Activated CD4-positive, alpha-beta T cell treated with anti-CD3 and anti-CD28 coated beads, Interleukin-2, amount 50 U/mL, for 1 hour (primary cell): Measurements from ENCODE around the gene SLC24A4.

Experiments
- DNase-seq: peaks from one replicate; pipeline ENCODE4 v3.0.0-alpha.2; 2020

The SLC24A4 gene

GRCh38 chr14:92484132-92484823, 161.3 kb downstream of the SLC24A4 start:
- no peak for DNase-seq

DNA sequence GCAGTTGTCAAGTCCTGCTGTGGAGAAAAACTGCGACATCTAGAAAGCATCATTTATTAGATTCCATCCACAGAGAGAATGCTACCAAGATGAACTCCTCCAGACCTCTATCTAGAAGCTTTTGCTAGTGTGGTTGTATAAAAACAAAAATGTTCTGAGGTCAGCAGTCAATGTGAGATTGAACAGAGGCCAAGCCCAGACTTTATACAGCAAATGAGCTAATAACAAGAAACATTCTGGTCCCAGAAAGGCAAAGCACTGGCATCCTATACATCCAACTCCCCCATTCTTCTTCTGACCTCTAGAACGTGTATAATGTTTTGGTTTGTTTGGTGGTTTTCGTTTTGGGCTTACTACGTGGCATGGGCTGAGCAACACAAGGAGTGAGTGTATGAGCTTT, 163.9 kb downstream of the SLC24A4 start:
- no peak for DNase-seq

GRCh38 chr14:92487513-92488133, 164.7 kb downstream of the SLC24A4 start:
- no peak for DNase-seq

DNA sequence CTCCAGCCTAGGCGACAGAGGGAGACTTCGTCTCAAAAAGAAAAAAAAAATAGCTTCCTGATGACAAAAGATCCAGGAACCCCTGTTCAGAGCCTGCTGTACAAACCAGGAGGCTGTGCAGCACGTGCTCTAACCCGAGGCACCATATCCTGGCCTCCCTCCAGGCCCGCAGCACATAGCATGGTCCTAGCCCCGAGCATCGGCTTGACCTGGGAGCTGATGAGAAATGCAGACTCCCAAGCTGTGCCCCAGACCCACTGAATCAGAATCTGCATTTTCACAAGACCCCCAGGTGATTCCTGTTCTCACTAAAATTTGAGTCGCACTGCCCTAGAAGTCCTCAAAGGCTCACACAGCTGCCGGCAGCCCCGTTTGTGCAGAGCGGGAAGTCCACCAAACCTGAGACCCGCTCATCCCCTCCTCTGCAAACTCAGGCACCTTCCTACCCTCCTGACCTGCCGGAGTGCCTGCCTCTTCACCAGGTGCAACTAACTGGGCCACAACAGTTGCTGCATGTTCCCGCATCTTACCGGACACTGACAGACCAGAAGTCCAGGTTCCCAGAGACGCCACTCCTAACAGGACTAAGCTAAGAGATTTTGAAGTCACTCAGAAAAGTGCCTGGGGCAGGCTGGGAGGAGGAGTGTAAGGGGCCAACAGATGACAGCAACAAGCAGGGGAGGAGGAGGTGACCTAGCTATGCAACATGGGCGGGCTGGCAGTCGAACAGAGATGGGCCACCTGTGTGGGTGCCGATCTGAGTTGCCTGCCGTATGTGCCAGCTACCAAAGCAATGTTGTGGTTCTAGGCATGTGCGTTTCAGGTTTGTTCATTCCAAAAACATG, 166.7 kb downstream of the SLC24A4 start:
- no peak for DNase-seq

- DNase-seq, result no peak
Measured at GRCh38 chr14:92490239-92490959, 167.4 kb downstream of the SLC24A4 start.

DNA sequence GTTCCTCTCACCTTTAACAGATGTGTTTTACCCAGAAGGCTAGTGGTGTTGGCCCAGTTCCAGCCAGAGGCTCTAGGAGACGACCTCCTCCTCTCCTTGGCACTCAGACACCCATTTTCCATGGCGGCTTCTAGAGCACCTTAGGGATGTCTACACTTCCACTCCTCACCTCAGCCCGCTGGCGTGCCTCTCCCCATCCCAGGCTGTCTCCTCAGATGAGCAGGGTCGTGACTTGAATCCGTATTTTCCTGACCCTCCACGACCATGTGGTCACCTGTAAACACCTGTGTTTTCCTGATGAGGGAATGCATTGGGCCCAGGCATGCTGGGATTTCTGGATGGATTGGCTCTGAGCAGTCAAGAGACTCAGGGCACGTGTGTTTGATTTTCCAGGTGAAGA, 168.8 kb downstream of the SLC24A4 start:
- DNase-seq, result no peak

GRCh38 chr14:92492258-92492657, 169.3 kb downstream of the SLC24A4 start:
- no peak for DNase-seq

GRCh38 chr14:92493024-92493423, 170.1 kb downstream of the SLC24A4 start:
- DNase-seq, result no peak

DNA sequence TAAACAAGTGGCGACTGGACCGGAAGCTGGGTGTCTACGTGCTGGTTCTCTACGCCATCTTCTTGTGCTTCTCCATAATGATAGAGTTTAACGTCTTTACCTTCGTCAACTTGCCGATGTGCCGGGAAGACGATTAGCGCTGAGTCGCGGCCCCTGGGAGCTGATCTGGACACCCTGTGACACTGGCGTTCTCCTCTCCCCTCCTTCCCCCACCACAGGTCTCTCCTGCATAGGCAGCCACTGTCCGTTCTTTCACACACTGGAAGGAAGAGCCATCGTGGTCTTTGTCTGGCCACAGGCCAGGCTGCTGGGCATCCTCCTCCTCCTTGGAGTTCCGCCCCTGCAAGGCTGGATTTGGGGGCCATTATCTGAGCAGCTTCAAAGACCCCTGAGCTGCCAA, 170.5 kb downstream of the SLC24A4 start:
- no peak for DNase-seq

DNA sequence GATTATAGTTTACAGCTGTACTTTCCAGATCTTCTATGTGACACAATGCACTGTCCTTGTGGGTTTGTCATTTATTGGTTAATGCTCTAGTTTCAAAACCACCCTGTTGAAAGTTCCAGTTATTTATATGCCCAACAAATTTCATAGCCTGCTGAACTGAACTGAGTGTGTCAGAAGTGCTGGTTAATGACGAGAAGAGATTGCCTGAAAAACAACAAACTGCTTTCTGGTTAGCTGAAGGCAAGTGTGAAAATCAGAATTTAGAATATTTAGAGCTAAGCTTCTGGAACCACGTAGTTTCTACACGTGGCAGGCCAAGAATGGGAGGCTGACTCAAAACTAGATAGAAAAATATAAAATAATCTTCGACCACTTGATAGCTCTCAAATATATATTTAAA, 171.5 kb downstream of the SLC24A4 start:
- DNase-seq, result no peak

DNA sequence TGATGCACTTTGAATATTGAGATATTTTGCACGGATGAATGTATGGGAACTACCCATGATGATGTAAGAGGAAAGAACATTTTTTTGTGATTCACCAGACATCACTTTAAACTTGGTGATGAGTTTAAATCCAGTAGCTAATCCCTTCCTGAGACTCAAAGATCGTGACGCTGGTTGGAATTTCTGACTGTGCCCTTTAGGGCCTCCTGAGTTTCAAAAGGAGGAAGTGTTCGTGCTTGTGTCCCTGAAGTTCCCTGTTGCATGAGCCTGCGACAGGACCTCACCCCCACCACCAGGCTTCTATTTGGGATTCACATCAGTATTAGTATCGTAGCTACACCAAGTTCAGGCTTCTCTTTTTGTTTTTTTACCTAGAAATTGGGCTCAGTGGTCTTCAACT, 172.1 kb downstream of the SLC24A4 start:
- DNase-seq, result no peak

- no peak for DNase-seq
Measured at GRCh38 chr14:92496191-92496857, 173.4 kb downstream of the SLC24A4 start.

- DNase-seq, result no peak
Measured at GRCh38 chr14:92497391-92497790, 174.4 kb downstream of the SLC24A4 start.

DNA sequence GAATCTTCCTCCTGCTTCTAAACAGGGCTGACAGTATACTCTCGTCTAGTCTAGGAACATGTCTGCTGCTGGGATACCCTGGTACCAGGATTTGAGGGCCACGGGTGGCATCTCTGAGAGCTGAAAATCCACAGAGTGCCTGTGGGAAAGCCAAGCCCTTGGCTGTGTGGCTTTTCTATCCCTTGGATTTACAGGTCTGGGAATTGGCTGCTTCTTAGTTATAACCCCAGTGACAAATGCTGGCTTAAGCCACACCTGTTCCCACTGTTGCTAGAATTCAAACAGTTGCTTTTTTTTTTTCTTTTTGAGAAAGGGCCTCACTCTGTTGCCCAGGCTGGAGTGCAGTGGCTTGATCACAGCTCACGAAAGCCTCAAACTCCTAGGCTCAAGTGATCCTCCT, 176.3 kb downstream of the SLC24A4 start:
- DNase-seq, result no peak

- DNase-seq, result no peak
Measured at GRCh38 chr14:92500491-92500941, 177.6 kb downstream of the SLC24A4 start.

DNA sequence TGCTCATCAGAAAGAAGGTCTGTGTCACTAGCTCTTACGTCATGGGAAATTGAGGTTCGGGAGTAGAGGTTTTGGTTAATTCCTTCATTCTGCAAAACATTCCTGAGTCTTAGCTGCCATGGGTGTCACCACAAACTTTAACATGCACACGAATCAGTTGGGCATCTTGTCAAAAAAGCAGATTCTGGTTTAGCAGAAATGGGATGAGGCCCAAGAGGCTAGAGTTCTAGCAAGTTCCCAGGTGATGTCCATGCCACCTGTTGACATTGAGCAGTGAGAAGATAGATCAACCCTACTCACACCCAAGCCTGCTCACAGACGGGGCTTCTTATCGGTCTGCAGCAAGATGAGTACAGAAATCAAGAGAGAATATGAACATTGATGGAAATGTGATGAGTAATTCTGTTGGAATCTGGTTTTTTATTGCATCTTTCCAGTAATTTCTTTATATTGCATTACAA, 179.0 kb downstream of the SLC24A4 start:
- no peak for DNase-seq

- DNase-seq, result no peak
Measured at GRCh38 chr14:92502541-92503286, 179.7 kb downstream of the SLC24A4 start.

DNA sequence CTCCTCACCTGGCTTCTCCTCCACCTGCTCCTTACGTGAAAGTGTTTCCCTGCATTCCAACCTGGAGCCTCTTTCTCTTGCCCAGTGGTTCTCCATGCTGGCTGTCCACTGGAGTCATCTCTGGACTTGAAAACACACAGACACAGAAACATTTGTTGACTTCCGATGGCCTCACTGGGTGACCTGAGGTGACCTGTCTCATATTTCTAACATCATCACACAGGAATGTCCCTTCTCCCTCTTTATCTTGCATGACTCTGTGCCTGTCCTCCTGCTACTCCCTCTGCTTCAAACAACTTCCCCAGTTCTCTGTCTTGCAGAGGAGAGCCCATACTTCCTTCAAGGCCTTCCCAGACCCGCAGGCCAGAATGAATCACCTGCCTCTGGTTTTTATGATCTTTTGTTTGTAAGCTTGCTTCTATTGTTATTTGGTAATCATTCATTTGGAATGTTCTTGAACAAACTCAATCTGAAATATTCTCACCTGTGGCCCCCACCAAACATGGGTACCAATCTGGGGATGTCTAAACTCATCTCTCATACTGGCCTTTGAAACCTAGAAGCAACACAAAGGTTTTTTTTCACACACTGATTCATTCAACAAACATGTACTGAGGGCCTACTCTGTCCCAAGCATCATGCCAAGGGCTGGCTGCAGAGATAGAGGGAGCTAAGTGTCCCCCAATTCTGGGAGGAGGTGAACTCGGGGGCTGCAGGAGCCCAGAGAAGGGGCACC, 181.0 kb downstream of the SLC24A4 start:
- DNase-seq, result no peak

DNA sequence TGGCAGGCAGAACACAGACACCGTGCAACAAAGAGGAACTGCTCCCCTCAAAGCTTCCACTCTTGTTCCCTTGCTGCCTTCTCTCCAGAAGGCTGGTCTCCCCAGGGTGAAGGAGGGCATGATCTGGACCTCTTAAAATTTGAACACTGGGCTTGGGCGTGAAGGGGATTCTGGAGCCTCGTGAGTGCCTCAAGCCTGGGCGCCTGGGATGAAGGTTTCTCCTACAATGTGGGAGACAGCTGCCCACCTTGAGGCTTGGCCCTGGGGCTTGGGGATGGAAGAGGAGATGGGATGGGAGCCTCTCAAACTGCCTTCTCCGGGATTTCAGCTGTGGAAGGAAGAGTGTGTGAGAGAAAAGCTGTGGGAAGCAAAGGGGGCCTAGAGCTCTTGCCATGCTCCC, 182.9 kb downstream of the SLC24A4 start:
- DNase-seq, result no peak

DNA sequence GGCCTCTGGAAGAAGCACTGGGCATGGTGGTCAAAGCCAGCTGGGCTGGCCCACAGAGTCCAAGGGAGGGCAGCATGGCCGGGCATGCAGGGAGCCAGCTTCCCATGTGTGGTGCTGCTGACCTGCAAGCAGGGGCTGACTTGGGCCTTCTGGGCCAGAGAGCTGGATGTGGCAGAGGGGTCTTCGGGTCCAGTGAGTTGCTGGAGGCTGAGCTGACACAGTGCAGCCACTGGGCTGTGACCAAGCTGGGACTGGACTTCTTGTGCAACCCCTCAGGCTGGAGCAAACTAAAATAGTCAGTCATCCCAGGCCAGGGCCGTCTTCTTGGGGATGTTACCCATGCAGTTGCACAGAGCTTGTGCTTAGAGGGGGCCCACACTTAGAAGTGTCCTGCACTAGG, 183.3 kb downstream of the SLC24A4 start:
- no peak for DNase-seq

DNA sequence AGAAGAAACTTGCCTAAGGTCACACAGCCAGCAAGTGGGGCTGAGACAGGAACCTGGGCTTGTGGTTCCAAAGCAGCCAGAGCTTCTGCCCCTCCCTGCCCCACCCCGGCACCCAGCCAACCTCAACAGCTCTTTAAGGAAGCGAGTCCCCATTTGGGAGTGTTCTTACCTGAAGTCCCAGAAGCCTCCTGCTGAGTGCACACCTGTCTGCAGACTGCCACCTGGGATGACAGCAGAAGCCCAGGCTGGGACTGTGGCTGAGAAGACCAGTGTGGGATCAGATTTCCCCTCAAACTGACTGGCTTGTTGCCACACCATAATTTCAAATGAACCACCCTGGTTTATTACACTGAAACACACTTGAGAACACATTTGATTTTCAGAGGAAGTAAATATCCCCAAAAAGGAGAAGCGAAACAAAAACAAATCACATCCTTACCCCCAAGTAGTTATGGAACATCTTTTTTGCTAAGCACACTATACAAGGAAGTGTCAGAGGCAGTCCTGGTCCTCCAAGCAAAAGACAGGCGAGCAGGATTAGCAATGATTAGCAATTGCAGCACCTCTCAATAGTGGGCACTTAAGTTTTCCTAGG, 184.3 kb downstream of the SLC24A4 start:
- no peak for DNase-seq
